ENCODE data around the gene CKS2.

The CKS2 gene

GRCh38 chr9:89362647-89363310, 51.8 kb downstream of the CKS2 start:
- Histone ChIP-seq H3K27ac (ENCODE audit: low read depth, low read length) (no peak overlapping the region), H3K27me3 (ENCODE audit: control insufficient read depth in 1 of 2, insufficient read depth in 2 of 2, low read length in 2 of 2) (no peaks in the 10 kb centered on the region), H3K36me3 (ENCODE audit: insufficient read depth, low read length) (peaks cover 48% of the 10 kb centered on the region), H3K9ac (ENCODE audit: low read length) (no peak overlapping the region), H3K4me3 (ENCODE audit: low read depth in 1 of 2, low read length in 2 of 2) (no peak overlapping the region), H3K9me3 (ENCODE audit: low read length) (no peaks in the 10 kb centered on the region), H3K4me1 (ENCODE audit: insufficient read depth, low read length) (peaks cover 5% of the 10 kb centered on the region)

DNA sequence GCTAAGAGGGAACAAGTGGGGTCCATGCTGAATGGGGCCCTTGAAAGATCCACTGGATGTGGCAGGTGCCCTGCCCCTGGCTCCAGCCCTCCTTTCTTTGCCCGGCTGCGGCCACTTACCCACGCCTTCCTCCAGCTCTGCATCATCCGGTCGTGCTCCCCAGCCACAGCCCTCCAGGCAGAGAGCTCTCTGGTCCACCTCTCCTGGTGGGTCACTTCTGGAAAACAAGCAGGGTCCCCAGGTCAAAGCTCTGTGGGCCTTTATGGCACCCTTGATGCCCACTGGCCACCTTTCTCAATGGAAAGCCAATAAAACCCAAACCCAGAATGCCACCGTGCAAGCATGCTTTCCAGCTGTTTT, 52.3 kb downstream of the CKS2 start:
- Histone ChIP-seq H3K9ac (ENCODE audit: low read length) (no peak overlapping the region), H3K4me1 (ENCODE audit: insufficient read depth, low read length) (peaks cover 5% of the 10 kb centered on the region), H3K36me3 (ENCODE audit: insufficient read depth, low read length) (peaks cover 43% of the 10 kb centered on the region), H3K27ac (ENCODE audit: low read depth, low read length) (no peak overlapping the region), H3K9me3 (ENCODE audit: low read length) (no peaks in the 10 kb centered on the region), H3K4me3 (ENCODE audit: low read depth in 1 of 2, low read length in 2 of 2) (no peak overlapping the region), H3K27me3 (ENCODE audit: control insufficient read depth in 1 of 2, insufficient read depth in 2 of 2, low read length in 2 of 2) (no peaks in the 10 kb centered on the region)

DNA sequence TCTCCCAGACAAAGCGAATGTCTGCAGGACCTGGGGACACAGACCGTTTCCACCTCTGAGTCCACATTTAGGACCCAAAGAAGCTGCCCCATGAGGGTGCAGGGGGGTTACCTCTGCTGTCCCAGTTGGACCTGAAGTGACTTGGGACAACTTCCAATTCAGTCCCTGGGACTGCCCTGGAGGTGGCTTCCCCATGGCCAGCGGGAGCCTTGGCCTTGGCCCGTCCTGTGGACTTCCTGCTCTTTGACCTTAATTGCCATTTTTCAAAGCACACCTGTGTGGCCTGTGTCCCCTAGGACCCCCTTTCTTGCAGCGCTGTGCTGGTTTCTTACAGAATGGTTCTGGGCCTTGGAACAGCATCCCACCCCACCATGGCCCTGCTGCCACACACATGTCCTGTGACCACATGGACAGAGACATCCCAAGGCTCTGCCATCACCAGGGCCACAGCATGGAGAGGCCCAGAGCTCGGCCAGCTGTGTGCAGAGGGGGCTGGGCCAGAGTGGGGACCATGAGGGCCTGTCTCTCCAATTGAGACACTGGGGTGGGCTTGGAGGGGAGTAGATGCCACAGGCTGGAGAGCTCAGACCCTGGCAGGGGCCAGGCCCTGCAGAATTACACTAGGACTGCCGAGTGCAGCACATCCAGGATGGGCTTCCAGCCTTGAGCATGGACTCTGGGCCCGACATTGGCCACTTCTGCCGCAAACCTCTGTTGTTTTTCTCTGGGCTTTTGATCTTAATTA, 53.1 kb downstream of the CKS2 start:
- peaks cover 35% of the 10 kb centered on the region for H3K36me3 ChIP-seq (ENCODE audit: insufficient read depth, low read length)

DNA sequence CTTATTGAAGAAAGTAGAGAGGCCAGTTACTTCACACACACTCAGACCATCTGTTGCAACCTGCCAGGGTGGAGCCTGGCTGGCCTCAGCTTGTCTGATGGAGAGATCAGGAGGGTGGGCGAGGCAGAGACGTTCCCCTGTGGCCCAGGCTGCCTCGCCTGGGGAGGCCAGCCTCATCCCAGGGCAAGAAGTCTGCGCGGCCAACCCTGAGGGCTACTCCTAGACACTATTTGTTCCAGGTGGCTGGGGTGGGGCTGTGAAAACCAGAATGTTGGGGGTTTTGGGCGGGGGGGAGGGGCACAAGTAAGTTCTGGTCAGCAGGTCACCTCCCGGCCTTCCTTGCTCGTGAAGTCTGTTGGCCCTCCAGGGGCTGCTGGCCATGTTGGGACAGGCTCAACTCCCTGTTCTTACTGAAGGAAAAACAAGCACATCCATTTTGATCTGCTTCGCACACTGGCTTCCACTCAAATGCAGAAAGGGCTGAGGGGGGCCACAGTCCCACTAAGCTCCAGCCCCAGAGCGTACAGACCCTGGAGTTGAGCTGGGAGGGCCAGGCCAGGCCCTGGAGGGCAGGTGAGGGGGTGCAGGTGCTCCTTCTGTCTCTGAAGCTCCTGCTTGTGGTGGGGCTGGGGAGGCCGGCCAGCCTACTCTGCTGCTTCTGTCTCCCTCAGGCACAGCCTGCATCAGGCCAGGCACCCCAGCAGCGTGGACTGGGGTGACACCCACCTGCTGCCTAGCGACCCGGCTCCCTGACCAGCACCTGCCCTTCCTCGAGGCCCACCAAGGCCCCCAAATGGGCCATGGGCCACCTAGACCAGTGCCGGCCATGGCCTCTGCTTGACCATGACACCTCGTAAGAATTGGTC, 53.9 kb downstream of the CKS2 start:
- peaks cover 30% of the 10 kb centered on the region for H3K36me3 ChIP-seq (ENCODE audit: insufficient read depth, low read length)
- no peak overlapping the region for H3K4me3 ChIP-seq (ENCODE audit: low read depth in 1 of 2, low read length in 2 of 2)
- H3K9me3 ChIP-seq (ENCODE audit: low read length), result no peaks in the 10 kb centered on the region
- H3K4me1 ChIP-seq (ENCODE audit: insufficient read depth, low read length), result peaks cover 3% of the 10 kb centered on the region
- H3K9ac ChIP-seq (ENCODE audit: low read length), result no peak overlapping the region
- H3K27ac ChIP-seq (ENCODE audit: low read depth, low read length), result no peak overlapping the region
- no peaks in the 10 kb centered on the region for H3K27me3 ChIP-seq (ENCODE audit: control insufficient read depth in 1 of 2, insufficient read depth in 2 of 2, low read length in 2 of 2)

More for the DNA sequence above, 53.1 kb downstream of the CKS2 start:
- Histone ChIP-seq H3K27me3 (ENCODE audit: control insufficient read depth in 1 of 2, insufficient read depth in 2 of 2, low read length in 2 of 2) (no peaks in the 10 kb centered on the region), H3K9ac (ENCODE audit: low read length) (no peak overlapping the region), H3K4me1 (ENCODE audit: insufficient read depth, low read length) (peaks cover 5% of the 10 kb centered on the region), H3K9me3 (ENCODE audit: low read length) (no peaks in the 10 kb centered on the region), H3K4me3 (ENCODE audit: low read depth in 1 of 2, low read length in 2 of 2) (no peak overlapping the region), H3K27ac (ENCODE audit: low read depth, low read length) (no peak overlapping the region)

DNA sequence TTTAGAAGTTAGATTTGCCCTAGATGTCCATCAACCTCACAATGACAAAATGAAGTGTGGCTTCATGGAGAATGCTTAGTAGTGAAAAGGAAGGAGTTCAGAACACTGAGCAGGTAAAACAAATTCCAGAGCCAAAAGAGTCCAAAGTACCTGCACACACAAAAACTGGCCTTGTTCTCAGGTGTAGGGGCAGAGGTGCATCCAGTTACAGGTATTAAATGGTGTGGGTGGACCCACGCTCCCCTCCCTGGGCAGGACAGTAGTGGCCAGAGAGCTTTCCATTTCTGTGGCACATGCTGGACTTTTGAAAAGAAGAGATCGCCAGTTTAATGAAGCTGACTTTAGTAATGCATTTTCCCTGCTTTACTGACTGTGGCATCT, 54.5 kb downstream of the CKS2 start:
- Histone ChIP-seq H3K9ac (ENCODE audit: low read length) (no peak overlapping the region), H3K27ac (ENCODE audit: low read depth, low read length) (no peak overlapping the region), H3K4me3 (ENCODE audit: low read depth in 1 of 2, low read length in 2 of 2) (no peak overlapping the region), H3K4me1 (ENCODE audit: insufficient read depth, low read length) (no peaks in the 10 kb centered on the region), H3K9me3 (ENCODE audit: low read length) (no peaks in the 10 kb centered on the region), H3K36me3 (ENCODE audit: insufficient read depth, low read length) (peaks cover 24% of the 10 kb centered on the region), H3K27me3 (ENCODE audit: control insufficient read depth in 1 of 2, insufficient read depth in 2 of 2, low read length in 2 of 2) (no peaks in the 10 kb centered on the region)

All from muscle layer of colon (tissue), 2 donors.